Measurements from ENCODE around the gene STAT6. TPM values are rescaled to one million over a fixed set of nuclear protein-coding genes. Genes with fewer than 3 reads are reported as not detected.
A peak's percentile ranks its signal among the peaks of the same experiment; 100 is the strongest.

Gene STAT6
- total and polyA plus RNA-seq, 3 experiments from 2014 or later, result 82.8 to 265 (median 262) TPM

DNA sequence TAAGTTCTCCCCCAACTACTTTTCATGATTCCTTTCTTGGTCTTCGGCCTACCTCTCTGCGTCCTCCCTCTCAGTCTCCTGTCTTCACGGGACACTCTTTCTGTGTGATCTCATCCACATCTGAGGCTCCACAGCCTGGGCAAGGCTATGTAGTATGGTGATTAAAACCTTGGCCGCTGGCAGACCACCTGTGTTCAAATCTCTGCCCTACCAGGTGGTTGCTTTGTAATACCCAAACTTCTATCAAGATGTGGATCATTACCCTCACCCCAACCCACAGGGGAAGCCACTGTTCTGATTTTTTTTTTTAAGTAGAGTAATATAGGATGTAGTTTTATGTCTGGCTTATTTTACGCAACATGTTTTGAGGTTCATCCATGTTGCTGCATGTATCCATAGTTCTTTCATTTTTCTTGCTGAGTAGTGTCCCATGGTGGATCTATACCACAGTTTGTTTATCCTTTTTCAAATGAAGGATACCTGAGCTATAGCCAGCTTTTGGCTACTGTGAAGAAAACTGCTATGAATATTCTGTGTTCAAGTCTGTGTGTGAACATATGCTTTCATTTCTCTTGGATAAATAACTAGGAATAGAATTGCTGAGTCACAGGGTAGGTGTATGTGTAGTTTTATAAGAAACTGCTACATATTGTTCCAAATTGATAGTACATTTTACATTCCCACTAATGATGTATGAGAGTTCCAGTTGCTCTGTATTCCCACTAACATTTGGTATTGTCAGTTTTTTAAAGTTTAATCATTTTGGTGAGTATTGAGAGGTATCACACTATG, 8.3 kb upstream of the STAT6 start:
- Histone ChIP-seq H3K27me3 (ENCODE audit: insufficient read depth, low read length, poor library complexity, severe bottlenecking) (no peaks in the 10 kb centered on the region), H3K9me3 (ENCODE audit: low read length) (no peaks in the 10 kb centered on the region), H3K4me1 (ENCODE audit: insufficient read depth, low read length) (no peaks in the 10 kb centered on the region), H3K27ac (ENCODE audit: low read depth, low read length) (no peak overlapping the region), H3K4me3 (ENCODE audit: low read length) (no peak overlapping the region), H3K36me3 (ENCODE audit: insufficient read depth, low read length) (no peaks in the 10 kb centered on the region)
- H3K36me3 Mint-ChIP-seq, result peaks cover 0 to 2% (median 0%) of the 10 kb centered on the region in 3 donors
- ChIA-PET CTCF (interaction anchor here (3.7 to 8.0 kb wide), 2 partner anchors 10 to 49 kb away, joined by 17 to 63 read pairs; partner anchors contain the start of gene STAT6), POLR2A (interaction anchor here (0.6 kb wide), 2 partner anchors 49 to 439 kb away, joined by 4 read pairs; no protein-coding TSS in a partner anchor)
- H3K27me3 Mint-ChIP-seq, result peaks cover 0 to 3% of the 10 kb centered on the region in 2 donors
- peaks cover 0 to 5% (median 2%) of the 10 kb centered on the region in 3 donors for H3K4me1 Mint-ChIP-seq
- no peak overlapping the region for H3K4me3 Mint-ChIP-seq
- DNase-seq, result no peak
- H3K9me3 Mint-ChIP-seq, result no peaks in the 10 kb centered on the region
- no peak overlapping the region for H3K27ac Mint-ChIP-seq

DNA sequence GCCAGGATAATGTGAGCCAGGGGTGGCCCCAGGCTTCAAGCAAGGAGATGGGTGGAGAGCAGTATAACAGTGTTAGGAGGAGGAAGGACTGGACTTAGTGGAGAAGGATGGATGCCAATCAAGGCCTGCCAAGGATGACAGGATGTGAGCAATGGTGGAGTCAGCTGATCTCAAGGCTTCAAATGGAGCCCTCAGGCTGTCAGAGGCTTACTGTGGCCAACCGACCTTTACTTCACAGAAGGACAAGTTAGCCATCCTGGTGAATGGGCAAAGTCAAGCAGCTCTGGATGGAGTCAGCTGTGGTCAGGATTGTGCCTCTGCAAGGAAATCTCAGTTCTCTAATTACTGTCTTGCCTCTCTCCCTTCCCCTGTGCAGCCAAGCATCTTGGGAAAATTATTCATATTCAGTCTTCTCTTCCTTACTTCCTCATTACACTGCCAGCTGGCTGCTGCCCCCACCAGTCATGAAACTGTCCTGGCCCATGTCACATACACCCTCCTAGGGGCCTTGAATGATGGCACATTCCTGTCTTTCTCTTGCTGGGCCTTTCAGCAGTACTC, 7.6 kb upstream of the STAT6 start:
- Mint-ChIP-seq H3K9me3 (no peaks in the 10 kb centered on the region), H3K4me3 (no peak overlapping the region), H3K36me3 (peaks cover 0 to 2% (median 0%) of the 10 kb centered on the region in 3 donors), H3K27ac (peak overlapping the region in 3 of 8 donors; percentile 20 to 62 (median 52)), H3K27me3 (peaks cover 0 to 2% of the 10 kb centered on the region in 2 donors), H3K4me1 (no peaks in the 10 kb centered on the region)
- H3K9me3 ChIP-seq (ENCODE audit: low read length), result no peaks in the 10 kb centered on the region
- ChIA-PET CTCF (interaction anchor here (1.0 to 4.7 kb wide), 2 partner anchors 49 to 69 kb away, joined by 3 to 30 read pairs; partner anchors contain the start of gene MYO1A), POLR2A (no interaction called here)
- no peaks in the 10 kb centered on the region for H3K4me1 ChIP-seq (ENCODE audit: insufficient read depth, low read length)
- H3K27ac ChIP-seq (ENCODE audit: low read depth, low read length), result no peak overlapping the region
- peak in 1 of 5 donors; percentile 9 for DNase-seq
- no peak overlapping the region for H3K4me3 ChIP-seq (ENCODE audit: low read length)
- no peaks in the 10 kb centered on the region for H3K27me3 ChIP-seq (ENCODE audit: insufficient read depth, low read length, poor library complexity, severe bottlenecking)
- no peaks in the 10 kb centered on the region for H3K36me3 ChIP-seq (ENCODE audit: insufficient read depth, low read length)

DNA sequence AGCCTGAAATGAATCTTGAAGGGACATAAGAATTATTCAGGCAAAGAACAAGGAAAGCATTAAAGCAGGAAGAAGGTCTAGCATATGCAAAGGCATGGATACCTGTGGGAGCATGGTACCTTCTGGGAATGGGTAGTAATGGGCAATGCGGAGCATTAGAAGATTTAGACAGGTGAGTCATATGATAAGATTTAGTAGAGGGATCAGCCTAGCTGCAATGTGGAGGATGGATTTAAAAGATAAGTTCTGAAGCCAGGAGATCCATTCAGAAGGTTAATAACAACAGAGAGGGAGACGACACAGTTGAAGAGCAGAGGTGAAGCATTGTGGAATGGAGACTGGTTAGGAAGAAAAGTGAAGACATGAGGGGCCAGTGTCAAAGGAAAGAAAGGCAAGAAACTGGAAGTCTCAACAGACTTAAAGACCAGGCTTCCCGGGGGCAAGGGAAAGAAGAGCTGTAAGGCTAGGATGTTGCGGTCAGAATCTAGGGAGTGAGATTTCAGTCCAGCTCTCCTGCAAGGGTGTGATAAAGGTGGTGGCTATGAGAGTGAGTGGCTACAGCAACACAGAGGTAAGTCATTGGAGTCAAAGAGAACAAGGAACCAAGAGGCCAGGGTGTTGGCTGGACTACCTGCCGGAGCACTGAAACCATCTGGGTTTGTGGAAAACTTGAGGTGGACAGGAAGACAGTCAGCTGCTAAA, 5.6 kb upstream of the STAT6 start:
- peak in 1 of 5 donors; percentile 10 for DNase-seq
- Histone ChIP-seq H3K4me1 (ENCODE audit: insufficient read depth, low read length) (peaks cover 4% of the 10 kb centered on the region), H3K27ac (ENCODE audit: low read depth, low read length) (no peak overlapping the region), H3K36me3 (ENCODE audit: insufficient read depth, low read length) (no peaks in the 10 kb centered on the region), H3K9me3 (ENCODE audit: low read length) (no peaks in the 10 kb centered on the region), H3K27me3 (ENCODE audit: insufficient read depth, low read length, poor library complexity, severe bottlenecking) (no peaks in the 10 kb centered on the region), H3K4me3 (ENCODE audit: low read length) (no peak overlapping the region)
- Mint-ChIP-seq H3K27ac (peak overlapping the region in 1 of 8 donors; percentile 19), H3K4me3 (peak overlapping the region in 1 of 7 donors; percentile 10), H3K27me3 (peaks cover 0 to 4% of the 10 kb centered on the region in 2 donors), H3K36me3 (peaks cover 0 to 4% (median 1%) of the 10 kb centered on the region in 3 donors), H3K9me3 (peaks cover 0 to 4% (median 0%) of the 10 kb centered on the region in 5 donors), H3K4me1 (peaks cover 6 to 11% (median 11%) of the 10 kb centered on the region in 3 donors)
- ChIA-PET POLR2A (no interaction called here), CTCF (interaction anchor here (1.0 to 4.7 kb wide), 5 partner anchors 12 to 108 kb away, joined by 3 to 30 read pairs (median 3); partner anchors contain the start of gene LRP1)

DNA sequence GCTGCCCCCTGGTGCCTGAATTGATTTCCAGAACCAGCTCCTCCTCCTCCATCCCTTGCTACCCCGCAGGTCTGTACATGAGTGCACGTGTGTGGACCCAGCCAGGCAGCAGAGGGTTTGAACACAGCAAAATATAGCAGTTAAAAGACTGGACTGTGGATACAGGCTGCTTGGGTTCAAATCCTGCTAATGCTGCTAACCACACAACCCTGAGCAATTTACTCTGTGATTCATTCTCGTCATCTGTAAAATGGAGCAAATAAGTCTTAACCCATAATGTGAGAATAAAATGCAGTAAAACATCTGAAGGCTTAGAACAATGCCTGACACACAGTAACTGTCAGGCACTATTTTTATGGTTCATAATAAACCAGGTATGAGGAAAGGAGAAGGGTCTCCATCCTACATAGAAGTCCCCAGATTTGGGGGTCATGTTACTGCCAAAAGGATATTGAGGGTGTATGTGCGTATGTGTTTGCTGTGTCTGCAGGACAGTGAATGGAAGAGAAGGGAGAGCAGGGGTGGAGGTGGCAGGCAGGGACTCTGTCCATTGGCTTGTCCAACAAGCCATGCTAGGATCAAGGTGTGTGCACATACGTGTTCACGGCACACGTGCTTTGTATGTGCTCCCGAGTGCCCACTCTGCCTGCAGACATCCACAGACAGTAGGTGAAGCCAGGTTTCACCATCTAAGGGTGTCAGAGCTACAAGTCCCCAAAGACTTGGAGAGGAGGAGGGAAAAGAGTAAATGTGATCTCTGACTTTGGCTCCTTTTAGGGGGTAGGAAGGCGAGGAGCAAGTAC, 1.5 kb upstream of the STAT6 start:
- Histone ChIP-seq H3K27ac (ENCODE audit: low read depth, low read length) (peak overlapping the region; percentile 96), H3K4me3 (ENCODE audit: low read length) (peak overlapping the region; percentile 99), H3K36me3 (ENCODE audit: insufficient read depth, low read length) (peaks cover 3% of the 10 kb centered on the region), H3K27me3 (ENCODE audit: insufficient read depth, low read length, poor library complexity, severe bottlenecking) (no peaks in the 10 kb centered on the region), H3K9me3 (ENCODE audit: low read length) (no peaks in the 10 kb centered on the region), H3K4me1 (ENCODE audit: insufficient read depth, low read length) (peaks cover 26% of the 10 kb centered on the region)
- Mint-ChIP-seq H3K27ac (peak overlapping the region; percentile 95 to 100 (median 98)), H3K4me1 (peaks cover 31 to 37% (median 35%) of the 10 kb centered on the region in 3 donors), H3K4me3 (peak overlapping the region; percentile 96 to 100 (median 99)), H3K36me3 (peaks cover 0 to 27% (median 3%) of the 10 kb centered on the region in 3 donors), H3K9me3 (peaks cover 0 to 4% (median 0%) of the 10 kb centered on the region in 5 donors), H3K27me3 (peaks cover 0 to 9% of the 10 kb centered on the region in 2 donors)
- ChIA-PET CTCF (interaction anchor here (0.6 to 10.8 kb wide), 30 partner anchors 9 to 355 kb away, joined by 3 to 195 read pairs (median 6); partner anchors contain the start of genes LRP1, NAB2 and NEMP1), POLR2A (interaction anchor here (0.6 to 4.5 kb wide), 19 partner anchors 8 to 635 kb away, joined by 3 to 131 read pairs (median 7); partner anchors contain the start of genes LRP1, NAB2, NACA and NEMP1)
- DNase-seq, result no peak

DNA sequence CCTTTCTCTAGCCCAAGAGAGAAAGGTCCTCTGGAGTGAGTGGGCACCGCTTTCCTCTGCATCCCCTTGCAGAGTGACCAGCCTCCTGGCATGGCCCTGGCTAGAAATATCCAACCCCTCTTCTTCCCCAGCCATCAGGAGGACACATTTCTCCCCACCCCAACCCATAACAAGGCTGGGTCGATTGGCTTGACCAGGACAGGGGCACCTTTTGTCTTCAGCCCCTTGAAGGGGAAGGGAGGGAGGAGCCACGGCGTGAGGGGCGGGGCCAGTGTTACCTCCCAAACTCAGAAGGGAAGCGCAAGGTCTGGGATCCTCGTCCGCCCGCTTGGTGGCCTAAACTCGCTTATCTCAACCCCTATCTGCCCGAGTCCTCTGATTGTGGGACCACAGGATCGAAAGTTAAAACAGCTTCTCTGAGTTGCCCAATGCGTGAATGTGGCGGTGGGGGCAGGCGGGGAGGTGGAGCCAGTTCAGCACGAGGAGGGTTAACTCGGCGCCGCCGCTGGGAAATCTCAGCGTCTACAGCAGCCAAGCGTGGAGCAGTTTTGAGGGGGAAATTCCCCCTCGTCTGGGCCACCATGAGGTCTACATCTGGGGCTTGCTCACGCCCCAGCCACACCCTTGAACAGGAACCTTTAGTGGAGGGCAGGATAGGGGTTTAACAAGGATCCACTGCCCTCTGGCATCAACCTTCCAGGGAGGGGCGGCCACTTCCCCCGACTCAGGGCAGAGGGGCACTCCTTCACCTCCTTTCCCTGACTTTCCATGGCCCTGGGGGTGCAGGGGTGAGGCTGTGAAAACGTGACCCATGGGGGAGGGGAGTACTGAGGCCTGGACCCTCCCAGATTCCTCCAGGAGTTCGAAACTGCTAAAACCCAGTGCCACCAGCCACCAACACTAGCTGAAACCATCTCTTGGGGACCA, 795 bp downstream of the STAT6 start:
- peaks cover 3 to 51% (median 7%) of the 10 kb centered on the region in 3 donors for H3K36me3 Mint-ChIP-seq
- H3K4me1 Mint-ChIP-seq, result peaks cover 38 to 58% (median 50%) of the 10 kb centered on the region in 3 donors
- peak overlapping the region; percentile 95 to 100 (median 98) for H3K27ac Mint-ChIP-seq
- H3K4me3 Mint-ChIP-seq, result peak overlapping the region; percentile 96 to 100 (median 99)
- Histone ChIP-seq H3K27me3 (ENCODE audit: insufficient read depth, low read length, poor library complexity, severe bottlenecking) (no peaks in the 10 kb centered on the region), H3K9me3 (ENCODE audit: low read length) (no peaks in the 10 kb centered on the region), H3K4me3 (ENCODE audit: low read length) (peak overlapping the region; percentile 99), H3K4me1 (ENCODE audit: insufficient read depth, low read length) (peaks cover 32% of the 10 kb centered on the region), H3K36me3 (ENCODE audit: insufficient read depth, low read length) (peaks cover 24% of the 10 kb centered on the region), H3K27ac (ENCODE audit: low read depth, low read length) (peak overlapping the region; percentile 96)
- H3K27me3 Mint-ChIP-seq, result peaks cover 0 to 9% of the 10 kb centered on the region in 2 donors
- ChIA-PET CTCF (interaction anchor here (1.1 to 10.8 kb wide), 17 partner anchors 13 to 353 kb away, joined by 3 to 195 read pairs (median 14); partner anchors contain the start of genes LRP1, NAB2 and NEMP1), POLR2A (interaction anchor here (0.6 to 4.5 kb wide), 10 partner anchors 12 to 422 kb away, joined by 3 to 131 read pairs (median 10); partner anchors contain the start of genes LRP1, NAB2, NEMP1 and PTGES3)
- H3K9me3 Mint-ChIP-seq, result peaks cover 0 to 4% (median 0%) of the 10 kb centered on the region in 5 donors
- peak; percentile 58 to 78 (median 63) for DNase-seq

DNA sequence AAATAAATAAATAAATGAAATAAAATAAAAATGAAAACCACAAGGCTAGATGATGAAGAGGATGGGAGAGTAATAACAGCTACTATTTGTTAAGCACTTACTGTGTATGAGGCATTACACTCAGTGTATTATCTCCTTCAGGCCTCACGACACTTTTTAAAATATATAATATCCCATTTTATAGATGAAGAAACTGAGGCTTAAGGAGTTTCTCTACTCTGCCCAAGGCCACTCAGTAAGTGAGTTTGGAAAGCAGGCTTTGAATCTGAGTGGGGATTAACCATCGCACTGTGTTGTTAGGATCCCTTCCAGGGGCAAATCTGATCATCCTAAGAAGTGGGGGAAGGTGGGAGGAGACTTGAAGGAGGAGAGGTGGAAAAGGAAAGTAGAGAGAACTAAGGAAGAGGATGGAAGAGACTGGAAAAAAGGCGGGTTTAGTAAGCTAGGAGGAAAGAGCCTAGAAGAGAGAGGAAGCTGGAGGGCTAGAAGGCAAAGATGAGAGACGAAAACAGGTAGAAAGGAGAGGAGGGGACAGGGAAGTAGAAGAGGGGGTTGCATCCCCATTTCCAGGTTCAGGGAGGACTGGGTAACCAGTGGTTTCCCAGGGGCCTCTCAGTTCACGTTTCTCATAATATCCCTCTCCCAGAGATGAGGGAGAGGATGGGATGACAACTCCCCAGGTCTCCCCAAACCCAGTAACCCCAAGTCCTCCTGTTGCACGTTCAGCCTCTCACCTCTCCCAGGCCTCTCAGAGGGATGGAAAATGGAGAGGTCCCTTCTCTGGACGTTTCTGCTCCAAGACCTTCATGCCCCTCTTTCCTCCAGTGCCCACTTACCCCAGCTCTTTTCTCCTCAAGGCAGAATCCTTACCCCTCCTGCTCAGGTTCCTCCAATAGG, 1.7 kb downstream of the STAT6 start:
- Histone ChIP-seq H3K36me3 (ENCODE audit: insufficient read depth, low read length) (peaks cover 33% of the 10 kb centered on the region), H3K4me3 (ENCODE audit: low read length) (peak overlapping the region; percentile 99), H3K4me1 (ENCODE audit: insufficient read depth, low read length) (peaks cover 32% of the 10 kb centered on the region), H3K27ac (ENCODE audit: low read depth, low read length) (peak overlapping the region; percentile 96), H3K9me3 (ENCODE audit: low read length) (no peaks in the 10 kb centered on the region), H3K27me3 (ENCODE audit: insufficient read depth, low read length, poor library complexity, severe bottlenecking) (no peaks in the 10 kb centered on the region)
- ChIA-PET POLR2A (interaction anchor here (0.9 to 4.5 kb wide), 2 partner anchors 18 to 30 kb away, joined by 4 to 131 read pairs; partner anchors contain the start of gene NAB2), CTCF (interaction anchor here (1.1 to 10.8 kb wide), 5 partner anchors 14 to 46 kb away, joined by 3 to 195 read pairs (median 63); partner anchors contain the start of gene NAB2)
- H3K27me3 Mint-ChIP-seq, result peaks cover 0 to 9% of the 10 kb centered on the region in 2 donors
- peaks cover 0 to 4% (median 0%) of the 10 kb centered on the region in 5 donors for H3K9me3 Mint-ChIP-seq
- peaks cover 6 to 60% (median 7%) of the 10 kb centered on the region in 3 donors for H3K36me3 Mint-ChIP-seq
- H3K27ac Mint-ChIP-seq, result peak overlapping the region; percentile 95 to 100 (median 98)
- DNase-seq, result no peak
- H3K4me3 Mint-ChIP-seq, result peak overlapping the region; percentile 96 to 100 (median 99)
- H3K4me1 Mint-ChIP-seq, result peaks cover 38 to 58% (median 50%) of the 10 kb centered on the region in 3 donors

All from CD8-positive, alpha-beta memory T cell (primary cell).